OCI-LY1 (cell line): ENCODE data around the gene VDAC1.
A peak's percentile ranks its signal among the peaks of the same experiment; 100 is the strongest.

Source experiments
- EZH2 ChIP-seq: fragments of 200-600 bp; sonication (generic), shearing (Covaris generic); IDR thresholded peaks from 2 replicates; pipeline ENCODE4 v1.8.0; 2017; ENCODE audit warnings: borderline replicate concordance, mixed run types, mild to moderate bottlenecking, antibody characterized with exemption, low read length, moderate library complexity, mixed read lengths
- TF ChIP-seq, protein P1 (sequence below): fragments of 200-600 bp; sonication (generic), shearing (Covaris generic); IDR thresholded peaks from 2 replicates; pipeline ENCODE4 v1.5.1; 2017; ENCODE audit warnings: mild to moderate bottlenecking, antibody characterized with exemption, low read length, moderate library complexity, mixed read lengths

DNA sequence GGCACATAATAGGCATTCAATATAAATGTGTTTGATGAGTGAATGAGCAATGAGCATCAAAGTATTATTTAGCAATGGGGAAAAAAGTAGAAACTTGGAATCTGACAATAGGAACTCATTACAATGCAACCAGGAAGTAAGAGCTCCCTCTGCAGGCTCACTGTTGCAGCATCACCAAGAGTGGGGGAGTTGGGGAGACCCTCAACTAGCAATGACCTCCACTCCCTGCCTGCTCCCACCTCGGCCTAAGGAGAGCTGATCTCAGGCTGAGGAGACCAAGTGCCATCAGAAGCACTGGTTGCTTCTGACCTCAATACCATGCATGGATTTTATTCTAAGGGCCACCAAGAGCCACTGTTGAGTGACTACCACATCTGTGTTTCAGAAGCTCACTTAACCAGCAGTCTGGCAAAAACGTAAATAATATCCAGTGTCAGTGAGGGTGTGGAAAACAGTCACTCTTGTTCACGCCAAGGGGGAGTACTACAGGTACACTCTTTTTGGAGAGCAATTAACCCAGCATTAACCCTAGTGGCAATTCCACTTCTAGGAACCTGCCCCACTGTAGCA lies 8.0 kb downstream of the VDAC1 start:
- TF ChIP-seq, protein P1, sequence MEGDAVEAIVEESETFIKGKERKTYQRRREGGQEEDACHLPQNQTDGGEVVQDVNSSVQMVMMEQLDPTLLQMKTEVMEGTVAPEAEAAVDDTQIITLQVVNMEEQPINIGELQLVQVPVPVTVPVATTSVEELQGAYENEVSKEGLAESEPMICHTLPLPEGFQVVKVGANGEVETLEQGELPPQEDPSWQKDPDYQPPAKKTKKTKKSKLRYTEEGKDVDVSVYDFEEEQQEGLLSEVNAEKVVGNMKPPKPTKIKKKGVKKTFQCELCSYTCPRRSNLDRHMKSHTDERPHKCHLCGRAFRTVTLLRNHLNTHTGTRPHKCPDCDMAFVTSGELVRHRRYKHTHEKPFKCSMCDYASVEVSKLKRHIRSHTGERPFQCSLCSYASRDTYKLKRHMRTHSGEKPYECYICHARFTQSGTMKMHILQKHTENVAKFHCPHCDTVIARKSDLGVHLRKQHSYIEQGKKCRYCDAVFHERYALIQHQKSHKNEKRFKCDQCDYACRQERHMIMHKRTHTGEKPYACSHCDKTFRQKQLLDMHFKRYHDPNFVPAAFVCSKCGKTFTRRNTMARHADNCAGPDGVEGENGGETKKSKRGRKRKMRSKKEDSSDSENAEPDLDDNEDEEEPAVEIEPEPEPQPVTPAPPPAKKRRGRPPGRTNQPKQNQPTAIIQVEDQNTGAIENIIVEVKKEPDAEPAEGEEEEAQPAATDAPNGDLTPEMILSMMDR, result peak; percentile 96
- no peak for TF ChIP-seq EZH2
